ENCODE measurements around the gene SEZ6. TPM values are rescaled to one million over a fixed set of nuclear protein-coding genes. Genes with fewer than 3 reads are reported as not detected.
"Not testable (repeated sequence)": the region's sequence is repeated elsewhere in the genome, so short reads cannot be mapped to it uniquely, and the experiment has no call there.

The SEZ6 gene
- total RNA-seq, 1 experiment from 2014 or later: 0.52 TPM

- no peak for DNase-seq (ENCODE audit: low spot score)
These were observed 68.6 kb downstream of the SEZ6 start for GRCh38 chr17:28937044-28937729.

- no peak for DNase-seq (ENCODE audit: low spot score)
These were observed 69.9 kb downstream of the SEZ6 start for GRCh38 chr17:28935744-28936460.

GRCh38 chr17:28934508-28934907, 71.3 kb downstream of the SEZ6 start:
- DNase-seq (ENCODE audit: low spot score): not testable (repeated sequence)

GRCh38 chr17:28929787-28930186, 76.0 kb downstream of the SEZ6 start:
- DNase-seq (ENCODE audit: low spot score): no peak

GRCh38 chr17:28928061-28928460, 77.8 kb downstream of the SEZ6 start:
- DNase-seq (ENCODE audit: low spot score): peak; percentile 94

- DNase-seq (ENCODE audit: low spot score): no peak
These were observed 79.0 kb downstream of the SEZ6 start for GRCh38 chr17:28926786-28927185.

- DNase-seq (ENCODE audit: low spot score): no peak
These were observed 79.5 kb downstream of the SEZ6 start for GRCh38 chr17:28926366-28926765.

GRCh38 chr17:28925912-28926365, 79.9 kb downstream of the SEZ6 start:
- DNase-seq (ENCODE audit: low spot score): peak; percentile 95

- no peak for DNase-seq (ENCODE audit: low spot score)
These were observed 85.6 kb downstream of the SEZ6 start for GRCh38 chr17:28920201-28920600.

- DNase-seq (ENCODE audit: low spot score): no peak
These were observed 87.5 kb downstream of the SEZ6 start for GRCh38 chr17:28918295-28918694.

GRCh38 chr17:28917465-28917864, 88.4 kb downstream of the SEZ6 start:
- DNase-seq (ENCODE audit: low spot score): no peak

- DNase-seq (ENCODE audit: low spot score): no peak
These were observed 88.8 kb downstream of the SEZ6 start for GRCh38 chr17:28917029-28917428.

- DNase-seq (ENCODE audit: low spot score): peak; percentile 42
These were observed 89.4 kb downstream of the SEZ6 start for GRCh38 chr17:28916302-28916934.

- no peak for DNase-seq (ENCODE audit: low spot score)
These were observed 92.9 kb downstream of the SEZ6 start for GRCh38 chr17:28912938-28913333.

- DNase-seq (ENCODE audit: low spot score): no peak
These were observed 93.4 kb downstream of the SEZ6 start for GRCh38 chr17:28912281-28912937.

- no peak for DNase-seq (ENCODE audit: low spot score)
These were observed 94.3 kb downstream of the SEZ6 start for GRCh38 chr17:28911411-28912045.

- DNase-seq (ENCODE audit: low spot score): no peak
These were observed 95.3 kb downstream of the SEZ6 start for GRCh38 chr17:28910534-28910933.

- peak; percentile 65 for DNase-seq (ENCODE audit: low spot score)
These were observed 97.1 kb downstream of the SEZ6 start for GRCh38 chr17:28908640-28909167.

- no peak for DNase-seq (ENCODE audit: low spot score)
These were observed 97.9 kb downstream of the SEZ6 start for GRCh38 chr17:28907709-28908475.

- no peak for DNase-seq (ENCODE audit: low spot score)
These were observed 99.0 kb downstream of the SEZ6 start for GRCh38 chr17:28906706-28907438.

All from A172 (cell line).